Kidney glomerular epithelial cell (primary cell): ENCODE results near the gene CELSR3.

Source experiments
- DNase-seq: peaks from one replicate; lab custom pipeline; 2025; lab: John Stamatoyannopoulos, UW

Gene CELSR3, protein sequence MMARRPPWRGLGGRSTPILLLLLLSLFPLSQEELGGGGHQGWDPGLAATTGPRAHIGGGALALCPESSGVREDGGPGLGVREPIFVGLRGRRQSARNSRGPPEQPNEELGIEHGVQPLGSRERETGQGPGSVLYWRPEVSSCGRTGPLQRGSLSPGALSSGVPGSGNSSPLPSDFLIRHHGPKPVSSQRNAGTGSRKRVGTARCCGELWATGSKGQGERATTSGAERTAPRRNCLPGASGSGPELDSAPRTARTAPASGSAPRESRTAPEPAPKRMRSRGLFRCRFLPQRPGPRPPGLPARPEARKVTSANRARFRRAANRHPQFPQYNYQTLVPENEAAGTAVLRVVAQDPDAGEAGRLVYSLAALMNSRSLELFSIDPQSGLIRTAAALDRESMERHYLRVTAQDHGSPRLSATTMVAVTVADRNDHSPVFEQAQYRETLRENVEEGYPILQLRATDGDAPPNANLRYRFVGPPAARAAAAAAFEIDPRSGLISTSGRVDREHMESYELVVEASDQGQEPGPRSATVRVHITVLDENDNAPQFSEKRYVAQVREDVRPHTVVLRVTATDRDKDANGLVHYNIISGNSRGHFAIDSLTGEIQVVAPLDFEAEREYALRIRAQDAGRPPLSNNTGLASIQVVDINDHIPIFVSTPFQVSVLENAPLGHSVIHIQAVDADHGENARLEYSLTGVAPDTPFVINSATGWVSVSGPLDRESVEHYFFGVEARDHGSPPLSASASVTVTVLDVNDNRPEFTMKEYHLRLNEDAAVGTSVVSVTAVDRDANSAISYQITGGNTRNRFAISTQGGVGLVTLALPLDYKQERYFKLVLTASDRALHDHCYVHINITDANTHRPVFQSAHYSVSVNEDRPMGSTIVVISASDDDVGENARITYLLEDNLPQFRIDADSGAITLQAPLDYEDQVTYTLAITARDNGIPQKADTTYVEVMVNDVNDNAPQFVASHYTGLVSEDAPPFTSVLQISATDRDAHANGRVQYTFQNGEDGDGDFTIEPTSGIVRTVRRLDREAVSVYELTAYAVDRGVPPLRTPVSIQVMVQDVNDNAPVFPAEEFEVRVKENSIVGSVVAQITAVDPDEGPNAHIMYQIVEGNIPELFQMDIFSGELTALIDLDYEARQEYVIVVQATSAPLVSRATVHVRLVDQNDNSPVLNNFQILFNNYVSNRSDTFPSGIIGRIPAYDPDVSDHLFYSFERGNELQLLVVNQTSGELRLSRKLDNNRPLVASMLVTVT (N-terminal part only)

DNA sequence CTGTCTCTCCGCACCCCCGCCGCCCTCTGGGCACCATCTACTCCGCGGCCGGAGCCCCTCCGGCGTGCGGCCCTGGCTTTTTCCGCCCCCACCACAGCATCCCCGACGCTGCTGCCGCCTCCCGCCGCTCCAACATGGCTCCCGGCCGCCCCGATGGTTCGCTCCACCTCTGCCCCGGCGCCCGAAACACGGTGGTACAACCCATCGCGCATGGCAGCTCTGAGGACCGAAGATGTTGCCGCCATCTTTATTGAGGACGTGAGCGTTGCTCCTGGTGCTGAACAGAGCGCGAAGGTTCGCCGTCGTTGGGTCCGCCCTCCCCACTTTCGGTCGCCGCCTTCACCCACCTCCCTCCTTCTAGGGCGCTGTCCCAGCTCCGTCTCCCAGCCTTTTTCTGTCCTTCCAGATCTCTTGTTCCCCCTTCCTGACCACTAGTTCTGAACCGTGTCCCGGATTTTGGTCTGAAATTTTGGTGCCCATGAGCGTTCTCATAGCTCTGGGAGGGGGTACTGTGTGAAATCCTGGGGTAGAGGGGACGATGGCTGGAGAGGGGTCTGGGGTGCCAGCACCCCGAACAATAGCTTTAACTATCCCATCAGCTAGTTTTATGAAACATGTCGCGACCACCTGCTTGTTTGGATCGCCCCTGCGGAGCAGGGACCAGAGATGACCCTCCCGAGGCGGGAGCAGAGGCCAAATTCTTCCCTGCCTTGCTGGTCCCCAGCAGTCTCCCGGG, at the start of gene CELSR3:
Gene CELSR3 (minus strand): TSS at position 134 of the 736 bp plus-strand sequence. CDS start 252 bp downstream, outside the sequence.
- DNase-seq = peak; percentile 85

- no peak for DNase-seq
These were observed 49.0 kb upstream of the CELSR3 start for GRCh38 chr3:48711727-48712126.

DNA sequence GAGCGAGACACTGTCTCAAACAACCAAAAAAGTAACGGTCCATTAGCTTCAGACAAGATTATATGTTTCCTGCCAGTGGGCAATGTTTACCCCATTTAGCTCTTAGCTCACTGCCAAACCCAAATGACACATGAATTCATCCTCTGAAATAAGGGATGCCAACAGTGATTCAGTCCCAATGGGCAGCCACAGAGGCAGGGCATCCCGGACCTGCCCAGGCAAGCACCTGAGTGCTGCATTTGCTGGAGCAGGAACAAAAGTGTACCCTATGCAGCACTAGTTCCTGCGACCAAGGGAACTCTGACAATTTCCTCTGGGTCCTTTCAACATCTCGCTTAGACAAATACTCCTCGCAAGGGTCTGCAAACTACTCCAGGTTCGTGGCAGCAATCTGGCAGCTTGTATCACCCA, 46.4 kb upstream of the CELSR3 start:
- peak; percentile 45 for DNase-seq

DNA sequence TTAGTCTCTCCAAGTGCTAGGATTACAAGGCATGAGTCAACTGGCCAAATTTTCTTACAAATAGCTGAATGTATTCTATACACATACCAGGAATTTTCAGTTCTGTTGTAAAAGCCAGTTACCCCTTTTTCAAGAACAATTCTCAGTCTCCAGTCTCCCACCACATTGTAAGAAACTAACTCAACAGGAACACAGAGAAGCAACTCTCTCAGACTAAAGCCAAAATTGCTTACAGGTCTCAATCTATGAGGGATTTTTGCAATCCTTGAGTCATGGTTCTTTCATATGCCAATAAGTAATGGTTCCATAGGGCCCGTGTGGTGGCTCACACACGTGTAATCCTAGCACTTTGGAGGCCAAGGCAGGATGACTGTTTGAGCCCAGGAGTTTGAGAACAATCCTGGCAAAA, 45.8 kb upstream of the CELSR3 start:
- DNase-seq = peak; percentile 23

GRCh38 chr3:48707157-48707556, 44.5 kb upstream of the CELSR3 start:
- no peak for DNase-seq

DNA sequence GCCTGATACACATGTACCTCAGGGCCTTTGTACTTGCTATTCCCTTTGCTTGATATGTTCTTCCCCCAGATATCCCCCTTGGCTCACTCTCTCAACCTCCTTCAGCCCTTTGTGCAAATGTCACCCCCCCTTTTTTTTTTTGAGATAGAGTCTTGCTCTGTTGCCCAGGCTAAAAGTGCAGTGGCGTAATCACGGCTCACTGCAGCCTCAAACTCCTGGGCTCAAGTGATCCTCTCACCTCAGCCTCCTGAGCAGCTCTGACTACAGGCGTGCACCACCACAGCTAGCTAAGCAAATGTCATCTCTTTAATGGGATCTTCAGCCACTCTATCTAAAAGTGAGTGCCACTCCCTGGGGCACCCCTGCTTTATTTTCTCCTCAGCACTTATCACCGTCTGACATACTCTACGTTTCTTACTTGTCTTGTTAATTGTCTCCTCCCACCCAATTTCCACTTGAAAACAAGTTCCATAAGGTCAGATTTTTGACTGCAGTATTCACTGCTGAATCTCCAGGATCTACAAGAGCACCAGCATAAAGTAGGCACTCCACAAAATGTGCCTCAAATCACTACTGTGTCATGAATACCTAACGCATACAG, 39.7 kb upstream of the CELSR3 start:
- no peak for DNase-seq

- no peak for DNase-seq
These were observed 38.2 kb upstream of the CELSR3 start for GRCh38 chr3:48700731-48701405.

DNA sequence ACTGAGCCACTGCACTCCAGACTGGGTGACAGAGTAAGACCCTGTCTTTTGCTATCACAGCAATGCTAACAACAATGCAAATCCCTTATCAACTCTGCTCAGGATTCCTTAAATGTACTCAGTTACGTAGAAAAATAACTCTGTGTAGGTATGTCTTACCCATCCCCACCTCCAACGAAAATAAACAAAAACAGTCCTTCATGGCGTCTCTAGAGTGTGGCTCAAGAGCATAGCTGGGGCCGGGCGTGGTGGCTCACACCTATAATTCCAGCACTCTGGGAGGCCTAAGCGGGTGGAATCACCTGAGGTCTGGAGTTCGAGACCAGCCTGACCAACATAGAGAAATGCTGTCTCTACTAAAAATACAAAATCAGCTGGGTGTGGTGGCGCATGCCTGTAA, 36.2 kb upstream of the CELSR3 start:
- DNase-seq = no peak

GRCh38 chr3:48697952-48698351, 35.3 kb upstream of the CELSR3 start:
- DNase-seq = no peak

DNA sequence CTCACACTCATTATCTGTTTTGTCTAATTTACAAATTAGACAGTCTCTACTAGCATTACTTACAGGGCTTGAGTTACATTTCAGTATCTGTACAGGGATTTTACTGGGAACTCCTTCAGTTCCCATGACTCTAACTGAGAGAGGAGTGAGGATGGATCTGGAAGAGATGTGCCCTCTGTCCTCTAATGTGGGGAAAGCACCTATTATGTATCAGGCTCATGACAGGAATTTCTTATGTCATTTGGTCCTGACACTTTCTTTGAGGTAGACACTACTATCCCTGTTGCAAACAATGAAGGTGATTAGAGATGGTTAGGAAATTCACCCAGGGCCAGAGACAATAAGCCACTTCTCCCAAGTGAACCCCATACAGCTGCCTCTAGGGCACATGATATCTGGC, 33.9 kb upstream of the CELSR3 start:
- DNase-seq = no peak

GRCh38 chr3:48696156-48696555, 33.5 kb upstream of the CELSR3 start:
- DNase-seq = peak; percentile 25

DNA sequence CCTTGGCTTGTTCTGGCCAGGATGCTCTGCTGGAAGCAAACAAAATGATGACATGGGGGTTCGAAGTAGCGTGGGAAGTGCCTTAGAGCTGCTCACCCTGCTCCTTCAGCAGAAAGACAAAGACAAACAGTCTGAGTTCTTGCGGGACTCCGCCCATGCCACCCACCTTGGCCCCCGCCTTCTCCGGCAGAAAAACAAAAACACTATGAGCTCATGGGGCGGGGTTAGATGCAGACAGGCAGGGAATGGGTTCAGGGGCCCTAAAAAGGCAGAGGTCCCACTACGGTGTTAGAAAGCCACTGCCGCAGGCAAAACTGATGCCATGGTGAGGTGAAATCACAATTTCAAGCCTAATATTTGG, 32.7 kb upstream of the CELSR3 start:
- peak; percentile 71 for DNase-seq

DNA sequence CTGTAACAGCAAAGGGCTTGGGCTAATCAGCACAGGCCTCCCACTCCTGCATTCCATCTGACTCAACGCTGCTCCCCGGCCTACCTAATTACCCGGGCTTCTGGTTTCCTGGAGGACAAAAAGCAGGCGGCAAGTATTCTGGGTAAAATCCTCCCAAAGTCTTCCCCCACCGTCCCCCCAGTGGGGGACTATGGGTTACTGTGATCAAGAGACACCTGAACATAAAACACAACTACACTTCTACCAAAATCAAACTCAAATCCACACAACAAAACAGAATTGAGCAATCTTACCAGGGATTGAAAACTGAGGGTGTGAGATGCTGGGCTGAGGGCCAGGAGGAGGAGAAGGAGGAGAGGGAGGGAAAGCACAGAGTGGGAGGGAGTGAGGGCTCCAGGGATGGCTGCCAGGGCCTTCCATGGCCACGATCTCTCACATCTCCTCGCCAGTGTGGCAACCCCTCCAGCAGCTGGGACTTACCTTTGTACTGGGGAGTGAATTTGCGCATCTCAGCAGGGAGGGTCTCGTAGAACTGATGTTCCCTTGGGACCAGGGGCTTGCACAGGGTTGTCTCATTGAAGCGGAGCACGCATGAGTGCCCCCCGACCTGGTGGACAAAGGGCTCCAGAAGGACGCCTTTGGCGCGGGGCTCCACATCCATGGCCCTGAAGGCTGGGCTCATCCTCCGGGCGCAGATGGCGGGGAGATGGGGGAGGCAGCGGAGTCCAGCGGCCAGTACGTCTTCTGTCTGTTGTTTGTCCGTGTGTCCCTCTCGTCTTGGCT, 32.1 kb upstream of the CELSR3 start:
- DNase-seq = peak; percentile 83

DNA sequence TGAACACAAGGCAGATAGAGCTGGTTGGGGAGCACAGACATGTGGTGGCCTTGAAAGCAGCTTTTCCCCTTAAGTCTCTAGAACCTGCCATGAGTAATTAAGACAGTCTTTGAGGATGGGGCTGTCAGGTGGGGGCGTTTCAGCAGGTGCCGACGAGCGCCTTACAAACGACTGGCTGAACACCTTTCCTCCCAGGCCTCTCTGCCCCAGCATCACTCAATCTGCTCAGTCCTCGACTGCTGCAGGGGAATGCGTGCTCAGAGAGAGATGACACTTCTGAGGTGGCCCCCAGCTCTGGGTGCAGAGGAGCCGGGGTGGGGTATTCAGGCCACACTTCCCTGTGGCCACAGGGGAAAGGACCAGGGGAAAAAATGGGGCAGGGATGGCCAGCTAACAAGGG, 31.1 kb upstream of the CELSR3 start:
- DNase-seq = no peak

DNA sequence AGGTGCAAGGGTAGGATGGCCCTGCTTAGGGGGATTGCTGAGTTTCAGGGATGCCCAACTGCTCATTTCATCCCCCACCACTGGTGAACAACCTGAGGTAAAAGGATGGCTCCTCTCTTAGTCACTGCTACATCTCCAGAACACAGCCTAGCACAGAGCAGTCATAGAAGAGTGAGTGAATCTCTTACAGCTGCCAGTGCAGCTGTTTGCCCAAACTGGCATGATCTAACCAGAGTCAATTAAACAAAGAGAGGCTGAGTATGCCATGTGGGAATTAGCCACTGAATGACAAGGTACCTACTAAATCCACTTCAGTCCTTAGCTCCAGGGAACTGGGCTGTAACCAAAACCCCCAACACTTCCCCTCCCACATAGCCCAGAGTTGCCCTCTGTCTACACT, 29.9 kb upstream of the CELSR3 start:
- DNase-seq = no peak

DNA sequence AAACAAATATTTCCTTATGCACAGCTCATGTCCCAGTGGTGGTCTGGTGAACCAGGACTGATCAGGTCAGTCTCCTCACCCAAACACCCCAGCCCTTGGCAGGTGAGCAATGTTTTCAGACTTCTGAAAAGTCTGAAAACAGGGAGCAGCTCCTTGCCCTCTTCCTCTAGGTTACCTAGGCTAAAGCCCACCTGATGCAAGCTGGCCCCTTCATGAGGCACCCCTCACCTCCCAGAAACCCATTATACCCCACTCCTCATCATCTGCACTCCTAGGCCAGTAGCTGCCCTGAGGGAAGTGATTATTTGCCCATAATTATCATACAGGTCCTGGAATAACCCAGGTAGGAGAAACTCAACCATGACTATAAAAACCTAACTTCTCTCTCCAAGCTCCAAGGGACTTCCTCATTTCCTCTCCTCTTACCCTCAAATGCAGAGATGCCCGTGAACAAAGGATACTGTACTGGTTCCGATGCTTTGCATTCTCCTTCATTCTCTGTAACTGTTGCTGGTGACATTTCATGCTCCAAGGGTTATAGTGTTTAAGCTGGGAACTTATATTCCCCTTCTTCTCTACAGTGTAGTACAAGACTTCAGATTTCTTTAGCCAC, 28.3 kb upstream of the CELSR3 start:
- no peak for DNase-seq

DNA sequence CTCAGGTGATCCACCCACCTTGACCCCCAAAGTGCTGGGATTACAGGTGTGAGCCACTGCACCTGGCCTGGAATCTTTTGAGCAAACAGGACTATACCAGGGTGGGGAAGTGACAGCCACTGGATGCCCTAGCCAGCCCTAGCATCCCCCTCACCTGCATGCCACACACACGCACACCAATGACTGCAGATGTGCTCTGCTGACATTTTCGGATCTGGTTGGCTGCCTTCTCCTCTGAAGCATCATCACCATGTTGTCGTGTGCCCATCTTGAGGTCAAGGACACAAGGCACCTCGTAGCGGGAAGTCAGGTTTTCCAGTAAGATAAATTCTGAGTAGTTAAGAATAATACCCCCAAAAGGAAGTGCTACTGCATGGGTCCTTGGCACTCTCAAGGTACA, 26.7 kb upstream of the CELSR3 start:
- no peak for DNase-seq

DNA sequence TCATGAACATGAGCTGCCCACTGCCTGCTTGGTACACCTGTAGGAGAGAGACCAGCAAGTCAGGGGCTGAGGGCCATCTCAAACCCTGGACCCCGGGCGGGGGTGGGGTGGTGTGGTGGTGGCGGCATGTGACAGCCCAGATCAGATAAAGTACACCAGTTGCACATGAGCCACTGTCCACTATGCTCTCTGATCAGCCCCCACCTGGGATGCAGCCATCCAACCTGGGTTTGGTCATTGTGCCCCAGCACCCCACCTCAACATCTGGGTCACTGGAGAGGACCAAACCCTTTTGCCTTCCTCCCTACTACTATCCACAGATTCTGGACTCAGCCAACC, 26.0 kb upstream of the CELSR3 start:
- DNase-seq = no peak

DNA sequence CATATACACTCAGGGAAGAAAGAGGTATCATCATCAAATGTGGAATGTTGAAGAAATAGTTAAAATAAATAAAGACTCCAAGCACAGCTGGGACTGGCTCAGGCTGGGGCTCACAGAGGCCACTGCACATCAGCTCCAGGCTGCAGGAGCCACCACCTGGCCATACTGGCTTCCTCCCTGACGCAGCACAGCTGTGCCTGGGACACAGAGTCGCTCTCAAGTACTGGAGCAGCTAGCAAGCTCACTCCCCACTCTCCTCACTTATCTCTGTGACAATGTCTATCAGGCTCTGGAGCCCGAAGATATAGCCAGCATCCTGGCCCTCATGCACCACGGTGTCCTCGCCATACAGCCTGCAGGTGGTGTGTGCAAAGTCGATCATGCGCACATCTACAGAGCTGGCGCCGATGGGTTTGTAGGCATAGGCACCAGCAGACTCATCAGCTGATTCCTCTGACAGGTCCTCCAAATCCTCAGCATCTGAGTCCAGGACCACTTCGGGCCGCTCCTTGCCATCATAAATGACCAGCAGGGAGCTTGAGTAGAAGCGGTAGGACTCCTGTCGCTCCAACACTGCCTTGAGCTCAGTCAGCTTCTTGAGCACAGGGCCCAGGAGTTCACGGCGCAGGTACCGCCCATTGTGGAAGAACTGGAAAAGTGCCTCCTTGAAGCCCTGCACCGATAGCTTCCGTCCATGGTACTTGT, 25.5 kb upstream of the CELSR3 start:
- no peak for DNase-seq
